Endothelial cell of umbilical vein (primary cell): Measurements from ENCODE around the gene GRB2. TPM values are rescaled to one million over a fixed set of nuclear protein-coding genes. Genes with fewer than 3 reads are reported as not detected.
"Not testable (repeated sequence)": the region's sequence is repeated elsewhere in the genome, so short reads cannot be mapped to it uniquely, and the experiment has no call there.

ENCODE experiments used
- BruUV-seq: library from RNA; stranded (reverse); fragments of 400-500 nt; replicated peaks from 2 replicates; lab custom pipeline; 2021; lab: Mats Ljungman, UMichigan
- CTCF ChIA-PET: fragments of 300-600, 350-600 bp; sonication (Branson Sonifier 250); formaldehyde crosslinking; loops from one replicate; lab custom pipeline; 2021; ENCODE audit warnings: antibody characterized with exemption, inconsistent platforms; lab: Charles Lee
- POLR2A ChIA-PET: fragments of 300-600, 350-600 bp; sonication (Branson Sonifier 250); formaldehyde crosslinking; loops from one replicate; lab custom pipeline; 2021; ENCODE audit warnings: antibody characterized with exemption, inconsistent platforms; lab: Charles Lee
- DNase-seq: peaks from one replicate; pipeline ENCODE4 v3.0.0-alpha.2; 2011; ENCODE audit warnings: low read depth, low spot score
- FAIRE-seq: peaks from 2 replicates; lab custom pipeline; 2011; peaks lifted over from hg19 to GRCh38; lab: Jason Lieb, UNC
- H2AFZ ChIP-seq: 2 replicates; pipeline ENCODE4 v1.6.0; 2012; ENCODE audit warnings: low read depth, low read length, control low read depth, inconsistent platforms
- H3K27ac ChIP-seq: 2 replicates; pipeline ENCODE4 v1.5.1; 2011; ENCODE audit warnings: low read depth, mild to moderate bottlenecking, control low read depth, low read length, moderate library complexity; ENCODE audit not compliant: insufficient read depth
- H3K27me3 ChIP-seq, 2 experiments: 2 replicates each; pipeline versions ENCODE4 v1.6.0 to v1.6.1; 2011; ENCODE audit warnings: low read length in 2 of 2, mixed read lengths in 1 of 2; ENCODE audit not compliant: control insufficient read depth in 2 of 2, insufficient read depth in 2 of 2
- H3K36me3 ChIP-seq, 2 experiments: 2 replicates in 1 of 2; 3 replicates in 1 of 2; pipeline ENCODE4 v1.5.1; 2011; ENCODE audit warnings: low read length in 2 of 2, mild to moderate bottlenecking in 1 of 2, moderate library complexity in 1 of 2; ENCODE audit not compliant: control insufficient read depth in 2 of 2, insufficient read depth in 2 of 2; ENCODE audit errors: extremely low read depth in 1 of 2
- H3K4me1 ChIP-seq: 3 replicates; pipeline ENCODE4 v1.5.1; 2011; ENCODE audit warnings: mild to moderate bottlenecking, low read length; ENCODE audit not compliant: control insufficient read depth, insufficient read depth; ENCODE audit errors: extremely low read depth
- H3K4me2 ChIP-seq: 2 replicates; pipeline ENCODE4 v1.6.1; 2011; ENCODE audit warnings: low read length, control low read depth, mixed read lengths; ENCODE audit not compliant: insufficient read depth
- H3K4me3 ChIP-seq, 3 experiments: fragments of 200-600 bp in 1 of 3; sonication (generic), shearing (Covaris generic) in 1 of 3; replicated peaks in 1 of 3; 2 replicates each; pipeline ENCODE4 v1.5.1; 2011 to 2016; ENCODE audit warnings: control low read depth in 3 of 3, low read length in 3 of 3, mild to moderate bottlenecking in 2 of 3, inconsistent platforms in 1 of 3, low read depth in 1 of 3, moderate library complexity in 1 of 3; ENCODE audit not compliant: insufficient read depth in 1 of 3
- H3K79me2 ChIP-seq: 2 replicates; pipeline ENCODE4 v1.6.0; 2012; ENCODE audit warnings: low read length, inconsistent platforms; ENCODE audit not compliant: control insufficient read depth, insufficient read depth
- H3K9ac ChIP-seq: replicated peaks from 2 replicates; pipeline ENCODE3; 2011; ENCODE audit warnings: low read length, control low read depth; ENCODE audit not compliant: insufficient read depth; ENCODE audit errors: extremely low read depth
- H3K9me1 ChIP-seq: replicated peaks from 3 replicates; pipeline ENCODE4 v1.6.0; 2011; ENCODE audit warnings: mild to moderate bottlenecking, low read length; ENCODE audit not compliant: control insufficient read depth, insufficient read depth; ENCODE audit errors: extremely low read depth
- H3K9me3 ChIP-seq: replicated peaks from 2 replicates; pipeline ENCODE4 v1.5.1; 2012; ENCODE audit warnings: low read length, inconsistent platforms; ENCODE audit not compliant: control insufficient read depth, insufficient read depth
- H4K20me1 ChIP-seq: replicated peaks from 2 replicates; pipeline ENCODE3; 2011; ENCODE audit warnings: mild to moderate bottlenecking, low read length; ENCODE audit not compliant: control insufficient read depth, insufficient read depth; ENCODE audit errors: extremely low read depth
- dilution Hi-C: fragments of 300-500 bp; cut with MboI; formaldehyde crosslinking; loops from one replicate; pipeline ENCODE4 v1.15.0; 2019; ENCODE audit warnings: low sequenced_read_pairs; ENCODE audit not compliant: extremely low pct_ligation_motif_present
- intact Hi-C: fragments of 100-400 bp; cut with micrococcal nuclease; formaldehyde crosslinking; loops from one replicate; pipeline ENCODE4 v1.10.0; 2022
- polyA plus RNA-seq, 4 experiments: library from polyadenylated mRNA; depleted of rRNA in 3 of 4; stranded (reverse) in 3 of 4; unstranded in 1 of 4; fragments of >200 nt; gene quantifications; 2 replicates each; pipeline versions ENCODE4 v1.2.1 to v1.2.3, GENCODE V29; 2011 to 2012; ENCODE audit warnings: missing spikeins in 1 of 4
- total RNA-seq: library from RNA; stranded (reverse); gene quantifications from 2 replicates; pipeline ENCODE4 v1.2.3, GENCODE V29; 2021
- TF ChIP-seq, protein P1 (sequence below): IDR thresholded peaks from 2 replicates; pipeline ENCODE4 v1.6.1; 2011; ENCODE audit not compliant: insufficient read depth, insufficient read length

GRB2 gene
- total and polyA plus RNA-seq, 2 donors (not counting 3 experiments of a cell fraction or from before 2014, with no cell fraction given): 51.5 to 93.9 TPM

- H3K9ac ChIP-seq, H3K4me2 ChIP-seq, CTCF ChIA-PET, H3K27me3 ChIP-seq, H2AFZ ChIP-seq, DNase-seq, FAIRE-seq, H3K27ac ChIP-seq, H3K36me3 ChIP-seq, H3K79me2 ChIP-seq, H4K20me1 ChIP-seq, POLR2A ChIA-PET, H3K4me3 ChIP-seq, H3K9me3 ChIP-seq, H3K9me1 ChIP-seq, H3K4me1 ChIP-seq, intact Hi-C loops, BruUV-seq, dilution Hi-C loops: not testable (repeated sequence)
Measured at GRCh38 chr17:75445896-75446295, 40.4 kb upstream of the GRB2 start.

DNA sequence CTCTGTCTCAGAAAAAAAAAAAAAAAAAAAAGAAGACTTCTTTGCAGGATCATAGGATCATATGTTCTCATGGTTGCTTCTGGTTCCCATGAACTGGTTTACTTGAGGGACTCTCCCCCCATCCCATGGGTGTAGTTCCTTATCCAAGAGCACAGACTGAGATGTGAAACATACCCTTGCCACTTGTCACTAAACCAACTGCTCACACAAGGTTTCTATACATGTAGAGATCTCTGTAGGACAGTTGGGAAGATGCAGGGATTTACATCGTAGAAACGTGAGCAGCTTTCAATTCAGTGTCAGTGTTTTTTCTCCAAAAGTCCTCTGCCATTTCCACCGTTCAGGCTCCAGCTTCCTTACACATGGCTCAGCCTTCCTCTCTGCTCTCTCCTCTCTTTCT lies 39.8 kb upstream of the GRB2 start:
- Histone ChIP-seq H3K27me3 (no peaks in the 10 kb centered on the region), H3K79me2 (no peaks in the 10 kb centered on the region), H3K36me3 (no peaks in the 10 kb centered on the region), H3K4me3 (no peak overlapping the region), H3K9ac (no peak overlapping the region), H3K4me1 (peaks cover 9% of the 10 kb centered on the region), H4K20me1 (no peaks in the 10 kb centered on the region), H2AFZ (no peak overlapping the region), H3K9me3 (no peaks in the 10 kb centered on the region), H3K9me1 (no peaks in the 10 kb centered on the region), H3K4me2 (no peak overlapping the region), H3K27ac (no peak overlapping the region)
- DNase-seq: no peak
- intact Hi-C loops: no loop called here
- BruUV-seq: no TSS peak
- dilution Hi-C loops: no loop called here
- CTCF ChIA-PET: no interaction called here
- TF ChIP-seq, protein P1, sequence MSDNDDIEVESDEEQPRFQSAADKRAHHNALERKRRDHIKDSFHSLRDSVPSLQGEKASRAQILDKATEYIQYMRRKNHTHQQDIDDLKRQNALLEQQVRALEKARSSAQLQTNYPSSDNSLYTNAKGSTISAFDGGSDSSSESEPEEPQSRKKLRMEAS: no peak
- no peak for FAIRE-seq
- POLR2A ChIA-PET: no interaction called here
